ENCODE data around the gene CXCR5. TPM values are rescaled to one million over a fixed set of nuclear protein-coding genes. Genes with fewer than 3 reads are reported as not detected.

Gene CXCR5
- total RNA-seq, 2 donors from 2014 or later, result 0.07 TPM; not detected in 1

DNA sequence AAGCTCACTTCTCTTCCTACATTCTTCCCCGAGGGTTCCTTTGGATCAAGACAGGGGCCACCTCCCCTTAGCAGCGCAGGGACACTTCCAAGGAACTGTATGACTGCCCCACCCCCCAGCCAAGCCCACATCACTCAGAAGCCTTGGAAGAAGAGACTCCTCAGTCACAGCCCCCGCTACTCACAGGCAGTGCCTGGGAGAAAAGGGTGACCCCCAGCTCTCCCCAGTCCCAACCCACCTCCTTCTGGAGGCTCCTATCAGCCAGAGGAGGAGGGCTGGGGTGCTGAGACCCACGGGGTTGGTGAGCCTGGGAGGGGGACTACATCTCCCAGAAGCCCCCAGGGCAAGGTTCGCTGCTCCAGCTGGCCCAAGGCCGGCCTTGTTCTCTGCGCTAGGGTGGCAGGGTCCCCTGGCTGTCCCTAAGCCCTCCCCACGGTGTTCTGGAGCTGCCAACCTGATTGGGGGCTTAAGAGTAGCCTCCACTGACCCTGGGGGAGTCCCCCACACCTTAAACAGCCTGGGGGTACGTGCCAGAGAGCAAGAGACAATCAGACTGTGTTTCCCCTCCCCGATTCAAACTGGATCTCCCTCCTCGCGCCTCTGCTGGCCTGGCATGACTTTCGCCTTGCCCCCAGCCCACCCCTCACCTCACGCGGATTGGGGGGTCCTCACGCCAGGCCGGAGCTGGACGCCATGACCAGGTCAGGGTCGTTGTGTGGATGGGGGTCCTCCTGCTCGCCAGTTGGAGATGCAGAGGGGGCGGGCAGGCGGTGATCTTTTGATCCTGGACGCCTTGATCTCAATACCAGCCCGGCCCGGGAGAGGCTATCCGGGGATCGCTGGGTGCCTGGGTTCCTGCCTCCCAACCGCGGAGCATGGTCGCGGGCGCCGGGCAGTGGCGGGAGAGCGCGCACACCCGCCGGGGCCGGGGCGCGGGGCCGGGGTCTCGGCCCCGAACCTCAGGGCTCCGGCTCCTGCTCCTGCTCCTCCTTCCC is 41.2 kb downstream of the CXCR5 start:
- DNase-seq, result peak; percentile 88
- Mint-ChIP-seq H3K9me3 (no peaks in the 10 kb centered on the region), H3K27ac (peak overlapping the region; percentile 86), H3K4me3 (peak overlapping the region; percentile 80), H3K4me1 (peaks cover 51% of the 10 kb centered on the region), H3K36me3 (ENCODE audit: low read depth) (no peaks in the 10 kb centered on the region), H3K27me3 (ENCODE audit: insufficient read depth) (peaks cover 8% of the 10 kb centered on the region)
- WGBS, 2 experiments (ENCODE audit: insufficient coverage in 1 of 2, insufficient read length in 1 of 2), result 0% methylated on average over 12 to 44 of the region's 45 CpGs
- TF ChIP-seq CTCF (conservative IDR thresholded peaks at IDR 0.05), result no peak
- peak overlapping the region; percentile 51 for H3K27ac ChIP-seq (ENCODE audit: low read depth, low read length)
- no peaks in the 10 kb centered on the region for H3K36me3 ChIP-seq (ENCODE audit: control insufficient read depth, insufficient read depth, low read length)
- no peaks in the 10 kb centered on the region for H3K9me3 ChIP-seq (ENCODE audit: control insufficient read depth, low read length)
- peak overlapping the region; percentile 39 for H3K9ac ChIP-seq (ENCODE audit: extremely low read depth, low read length, poor library complexity, severe bottlenecking)
- H3K4me3 ChIP-seq (ENCODE audit: low read length), result peak overlapping the region; percentile 84
- no peaks in the 10 kb centered on the region for H3K27me3 ChIP-seq (ENCODE audit: control insufficient read depth, insufficient read depth, low read length, poor library complexity, severe bottlenecking)
- H3K4me1 ChIP-seq (ENCODE audit: control insufficient read depth, insufficient read depth, low read length), result peaks cover 34% of the 10 kb centered on the region

DNA sequence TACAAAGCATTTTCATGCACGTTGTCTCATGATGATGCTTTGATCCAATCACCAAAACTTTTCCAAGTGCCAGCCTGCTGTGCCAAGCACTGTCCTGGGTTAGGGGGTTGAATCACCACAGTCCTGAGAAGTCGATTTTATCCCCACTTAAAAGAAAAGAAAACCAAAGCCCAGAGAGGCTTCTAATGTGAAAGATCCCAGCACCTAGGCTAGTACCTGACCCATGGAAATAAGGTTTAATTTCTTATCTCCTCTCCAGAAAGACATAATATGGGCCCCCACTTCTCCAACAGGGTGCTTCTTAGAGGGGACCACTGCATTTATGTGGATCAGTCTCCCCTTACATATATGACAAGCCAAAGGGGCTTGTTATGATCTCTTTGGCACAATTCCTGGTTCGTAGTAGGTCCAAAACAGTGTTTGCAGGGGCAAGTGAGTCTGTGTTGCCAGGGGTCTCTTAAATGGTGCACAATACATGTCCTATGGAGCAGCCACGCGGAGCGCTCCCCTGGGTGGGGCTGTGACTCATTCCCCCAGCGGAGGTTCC is 43.9 kb downstream of the CXCR5 start:
- WGBS, 2 experiments (ENCODE audit: insufficient coverage in 1 of 2, insufficient read length in 1 of 2), result 17 to 26% methylated on average over 5 to 7 of the region's 7 CpGs
- H3K27ac Mint-ChIP-seq, result peak overlapping the region; percentile 99
- Histone ChIP-seq H3K27ac (ENCODE audit: low read depth, low read length) (no peak overlapping the region), H3K4me3 (ENCODE audit: low read length) (peak overlapping the region; percentile 82), H3K27me3 (ENCODE audit: control insufficient read depth, insufficient read depth, low read length, poor library complexity, severe bottlenecking) (peaks cover 11% of the 10 kb centered on the region), H3K9me3 (ENCODE audit: control insufficient read depth, low read length) (no peaks in the 10 kb centered on the region), H3K4me1 (ENCODE audit: control insufficient read depth, insufficient read depth, low read length) (peaks cover 14% of the 10 kb centered on the region), H3K36me3 (ENCODE audit: control insufficient read depth, insufficient read depth, low read length) (no peaks in the 10 kb centered on the region), H3K9ac (ENCODE audit: extremely low read depth, low read length, poor library complexity, severe bottlenecking) (no peak overlapping the region)
- H3K4me3 Mint-ChIP-seq, result peak overlapping the region; percentile 81
- no peaks in the 10 kb centered on the region for H3K36me3 Mint-ChIP-seq (ENCODE audit: low read depth)
- H3K27me3 Mint-ChIP-seq (ENCODE audit: insufficient read depth), result peaks cover 24% of the 10 kb centered on the region
- TF ChIP-seq CTCF (conservative IDR thresholded peaks at IDR 0.05), result no peak
- H3K4me1 Mint-ChIP-seq, result peaks cover 43% of the 10 kb centered on the region
- no peaks in the 10 kb centered on the region for H3K9me3 Mint-ChIP-seq
- DNase-seq, result no peak

- peak; percentile 96 for TF ChIP-seq CTCF (conservative IDR thresholded peaks at IDR 0.05)
- Histone ChIP-seq H3K9ac (ENCODE audit: extremely low read depth, low read length, poor library complexity, severe bottlenecking) (peak overlapping the region; percentile 54), H3K9me3 (ENCODE audit: control insufficient read depth, low read length) (no peaks in the 10 kb centered on the region), H3K4me1 (ENCODE audit: control insufficient read depth, insufficient read depth, low read length) (peaks cover 12% of the 10 kb centered on the region), H3K4me3 (ENCODE audit: low read length) (peak overlapping the region; percentile 82), H3K27me3 (ENCODE audit: control insufficient read depth, insufficient read depth, low read length, poor library complexity, severe bottlenecking) (peaks cover 11% of the 10 kb centered on the region), H3K36me3 (ENCODE audit: control insufficient read depth, insufficient read depth, low read length) (no peaks in the 10 kb centered on the region), H3K27ac (ENCODE audit: low read depth, low read length) (peak overlapping the region; percentile 65)
- H3K9me3 Mint-ChIP-seq, result no peaks in the 10 kb centered on the region
- peak overlapping the region; percentile 99 for H3K27ac Mint-ChIP-seq
- peak; percentile 98 for DNase-seq
- peaks cover 24% of the 10 kb centered on the region for H3K27me3 Mint-ChIP-seq (ENCODE audit: insufficient read depth)
- H3K4me1 Mint-ChIP-seq, result peaks cover 43% of the 10 kb centered on the region
- H3K4me3 Mint-ChIP-seq, result peak overlapping the region; percentile 81
- H3K36me3 Mint-ChIP-seq (ENCODE audit: low read depth), result no peaks in the 10 kb centered on the region
- 0 to 3% methylated on average over 7 to 32 of the region's 32 CpGs for whole genome bisulfite sequencing, 2 experiments (ENCODE audit: insufficient coverage in 1 of 2, insufficient read length in 1 of 2)
Measured at GRCh38 chr11:118928101-118928869, 44.6 kb downstream of the CXCR5 start.
